ENCODE measurements around the gene CELF4. TPM values are rescaled to one million over a fixed set of nuclear protein-coding genes. Genes with fewer than 3 reads are reported as not detected.

The CELF4 gene
- total RNA-seq, 2 donors from 2014 or later: 1.4 TPM; not detected in 1

- H3K36me3 ChIP-seq: no peaks in the 10 kb centered on the region
- H3K9me3 ChIP-seq: no peaks in the 10 kb centered on the region
- TF ChIP-seq, protein P1, sequence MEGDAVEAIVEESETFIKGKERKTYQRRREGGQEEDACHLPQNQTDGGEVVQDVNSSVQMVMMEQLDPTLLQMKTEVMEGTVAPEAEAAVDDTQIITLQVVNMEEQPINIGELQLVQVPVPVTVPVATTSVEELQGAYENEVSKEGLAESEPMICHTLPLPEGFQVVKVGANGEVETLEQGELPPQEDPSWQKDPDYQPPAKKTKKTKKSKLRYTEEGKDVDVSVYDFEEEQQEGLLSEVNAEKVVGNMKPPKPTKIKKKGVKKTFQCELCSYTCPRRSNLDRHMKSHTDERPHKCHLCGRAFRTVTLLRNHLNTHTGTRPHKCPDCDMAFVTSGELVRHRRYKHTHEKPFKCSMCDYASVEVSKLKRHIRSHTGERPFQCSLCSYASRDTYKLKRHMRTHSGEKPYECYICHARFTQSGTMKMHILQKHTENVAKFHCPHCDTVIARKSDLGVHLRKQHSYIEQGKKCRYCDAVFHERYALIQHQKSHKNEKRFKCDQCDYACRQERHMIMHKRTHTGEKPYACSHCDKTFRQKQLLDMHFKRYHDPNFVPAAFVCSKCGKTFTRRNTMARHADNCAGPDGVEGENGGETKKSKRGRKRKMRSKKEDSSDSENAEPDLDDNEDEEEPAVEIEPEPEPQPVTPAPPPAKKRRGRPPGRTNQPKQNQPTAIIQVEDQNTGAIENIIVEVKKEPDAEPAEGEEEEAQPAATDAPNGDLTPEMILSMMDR (IDR thresholded peaks at IDR 0.05): no peak
- intact Hi-C loops (cut with DNase I): no loop called here
- no peaks in the 10 kb centered on the region for H3K4me1 ChIP-seq
- H3K9ac ChIP-seq (ENCODE audit: low read depth in 2 of 2, low read length in 2 of 2): no peak overlapping the region
- H3K27ac ChIP-seq: no peak overlapping the region
- H3K27me3 ChIP-seq: no peaks in the 10 kb centered on the region
- no peak overlapping the region for H3K4me3 ChIP-seq
- DNase-seq: no peak
These were observed 135.8 kb downstream of the CELF4 start for GRCh38 chr18:37429791-37430190.

- Histone ChIP-seq H3K4me3 (no peak overlapping the region), H3K4me1 (no peaks in the 10 kb centered on the region), H3K9ac (ENCODE audit: low read depth in 2 of 2, low read length in 2 of 2) (no peak overlapping the region), H3K9me3 (no peaks in the 10 kb centered on the region), H3K27me3 (no peaks in the 10 kb centered on the region), H3K36me3 (no peaks in the 10 kb centered on the region), H3K27ac (no peak overlapping the region)
- TF ChIP-seq, protein P1 (IDR thresholded peaks at IDR 0.05): no peak
- no peak for DNase-seq
- intact Hi-C loops (cut with DNase I): no loop called here
These were observed 137.2 kb downstream of the CELF4 start for GRCh38 chr18:37428288-37428974.

DNA sequence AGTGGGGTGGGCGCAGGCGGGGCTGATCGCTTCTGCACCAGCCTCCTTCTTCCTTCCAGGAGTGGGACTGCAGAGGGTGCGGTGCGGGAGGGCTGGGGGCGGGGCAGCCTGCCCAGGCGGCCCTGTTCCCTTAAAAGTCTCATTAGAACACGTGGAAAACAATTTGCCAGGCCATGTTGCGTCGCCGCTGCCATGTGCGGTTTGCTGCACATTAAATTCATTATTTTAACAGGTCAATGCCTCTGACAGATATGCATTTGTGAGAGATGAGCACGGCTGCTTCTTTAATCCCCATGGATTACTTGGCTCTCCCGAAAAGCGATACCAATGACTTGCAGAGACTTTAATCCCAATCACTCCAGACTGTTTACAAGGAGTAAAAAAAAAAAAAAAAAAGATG, 139.0 kb downstream of the CELF4 start:
- Histone ChIP-seq H3K9ac (ENCODE audit: low read depth in 2 of 2, low read length in 2 of 2) (no peak overlapping the region), H3K27ac (no peak overlapping the region), H3K4me1 (no peaks in the 10 kb centered on the region), H3K36me3 (no peaks in the 10 kb centered on the region), H3K9me3 (no peaks in the 10 kb centered on the region), H3K4me3 (no peak overlapping the region), H3K27me3 (no peaks in the 10 kb centered on the region)
- DNase-seq: no peak
- intact Hi-C loops (cut with DNase I): no loop called here
- TF ChIP-seq, protein P1 (IDR thresholded peaks at IDR 0.05): no peak

DNA sequence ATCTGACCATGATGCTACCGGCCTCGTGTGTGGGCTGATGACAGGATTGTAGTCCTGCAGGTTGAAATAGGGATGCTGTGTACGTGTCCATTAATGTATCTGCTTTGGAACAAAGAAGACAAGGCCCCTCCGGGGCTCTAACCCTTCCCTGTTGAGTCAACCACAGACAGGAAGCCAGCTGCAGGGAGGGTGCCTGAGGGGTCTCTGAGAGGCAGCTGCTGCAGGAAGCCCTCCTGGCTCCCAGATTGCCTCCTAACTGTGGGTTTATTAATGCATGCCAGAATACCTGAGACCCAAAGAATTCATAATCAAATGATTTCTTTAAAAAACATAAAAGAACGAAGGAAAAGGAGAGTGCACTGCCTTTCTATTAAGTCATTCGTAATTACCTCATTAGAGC, 140.4 kb downstream of the CELF4 start:
- no peak for DNase-seq
- no peak overlapping the region for H3K4me3 ChIP-seq
- H3K9me3 ChIP-seq: no peaks in the 10 kb centered on the region
- H3K4me1 ChIP-seq: no peaks in the 10 kb centered on the region
- no peaks in the 10 kb centered on the region for H3K27me3 ChIP-seq
- TF ChIP-seq, protein P1 (IDR thresholded peaks at IDR 0.05): no peak
- H3K36me3 ChIP-seq: no peaks in the 10 kb centered on the region
- H3K9ac ChIP-seq (ENCODE audit: low read depth in 2 of 2, low read length in 2 of 2): no peak overlapping the region
- intact Hi-C loops (cut with DNase I): no loop called here
- H3K27ac ChIP-seq: no peak overlapping the region

GRCh38 chr18:37424507-37424906, 141.1 kb downstream of the CELF4 start:
- TF ChIP-seq, protein P1 (IDR thresholded peaks at IDR 0.05): no peak
- intact Hi-C loops (cut with DNase I): no loop called here
- no peak for DNase-seq

More at GRCh38 chr18:37424507-37424906, 141.1 kb downstream of the CELF4 start:
- Histone ChIP-seq H3K27ac (no peak overlapping the region), H3K36me3 (no peaks in the 10 kb centered on the region), H3K9me3 (no peaks in the 10 kb centered on the region), H3K9ac (ENCODE audit: low read depth in 2 of 2, low read length in 2 of 2) (no peak overlapping the region), H3K27me3 (no peaks in the 10 kb centered on the region), H3K4me1 (no peaks in the 10 kb centered on the region), H3K4me3 (no peak overlapping the region)

Measured in colonic mucosa (tissue), 4 donors.